ENCODE measurements around the gene SLC44A4. TPM values are rescaled to one million over a fixed set of nuclear protein-coding genes. Genes with fewer than 3 reads are reported as not detected.

Gene SLC44A4
- total and polyA plus RNA-seq, 9 of the 15 experiments (the other 6 are each of a cell fraction or from before 2014, with no cell fraction given), result 7.9 to 18.6 (median 11.2) TPM

DNA sequence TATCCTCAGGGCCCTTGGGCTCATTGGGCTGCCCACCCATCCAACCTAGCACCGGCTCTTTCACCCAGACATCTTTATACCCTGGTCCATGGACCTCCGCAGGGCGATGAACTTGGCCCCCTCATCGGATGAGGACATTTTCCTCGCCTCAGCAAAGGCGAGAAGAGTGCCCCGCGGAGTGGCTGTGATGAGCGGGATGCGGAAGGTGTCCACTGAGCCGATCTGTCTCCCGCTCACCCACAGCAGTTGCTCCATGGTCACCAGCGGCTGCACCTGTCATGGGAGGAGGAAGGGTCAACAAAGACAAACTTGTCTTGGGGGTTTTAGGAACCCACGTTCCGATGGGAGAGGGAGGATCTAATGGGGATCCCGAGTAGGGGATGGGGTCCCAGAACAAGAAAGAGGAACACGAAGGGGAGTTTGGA is 16.9 kb downstream of the SLC44A4 start (continued):
- TF ChIP-seq, protein P1, sequence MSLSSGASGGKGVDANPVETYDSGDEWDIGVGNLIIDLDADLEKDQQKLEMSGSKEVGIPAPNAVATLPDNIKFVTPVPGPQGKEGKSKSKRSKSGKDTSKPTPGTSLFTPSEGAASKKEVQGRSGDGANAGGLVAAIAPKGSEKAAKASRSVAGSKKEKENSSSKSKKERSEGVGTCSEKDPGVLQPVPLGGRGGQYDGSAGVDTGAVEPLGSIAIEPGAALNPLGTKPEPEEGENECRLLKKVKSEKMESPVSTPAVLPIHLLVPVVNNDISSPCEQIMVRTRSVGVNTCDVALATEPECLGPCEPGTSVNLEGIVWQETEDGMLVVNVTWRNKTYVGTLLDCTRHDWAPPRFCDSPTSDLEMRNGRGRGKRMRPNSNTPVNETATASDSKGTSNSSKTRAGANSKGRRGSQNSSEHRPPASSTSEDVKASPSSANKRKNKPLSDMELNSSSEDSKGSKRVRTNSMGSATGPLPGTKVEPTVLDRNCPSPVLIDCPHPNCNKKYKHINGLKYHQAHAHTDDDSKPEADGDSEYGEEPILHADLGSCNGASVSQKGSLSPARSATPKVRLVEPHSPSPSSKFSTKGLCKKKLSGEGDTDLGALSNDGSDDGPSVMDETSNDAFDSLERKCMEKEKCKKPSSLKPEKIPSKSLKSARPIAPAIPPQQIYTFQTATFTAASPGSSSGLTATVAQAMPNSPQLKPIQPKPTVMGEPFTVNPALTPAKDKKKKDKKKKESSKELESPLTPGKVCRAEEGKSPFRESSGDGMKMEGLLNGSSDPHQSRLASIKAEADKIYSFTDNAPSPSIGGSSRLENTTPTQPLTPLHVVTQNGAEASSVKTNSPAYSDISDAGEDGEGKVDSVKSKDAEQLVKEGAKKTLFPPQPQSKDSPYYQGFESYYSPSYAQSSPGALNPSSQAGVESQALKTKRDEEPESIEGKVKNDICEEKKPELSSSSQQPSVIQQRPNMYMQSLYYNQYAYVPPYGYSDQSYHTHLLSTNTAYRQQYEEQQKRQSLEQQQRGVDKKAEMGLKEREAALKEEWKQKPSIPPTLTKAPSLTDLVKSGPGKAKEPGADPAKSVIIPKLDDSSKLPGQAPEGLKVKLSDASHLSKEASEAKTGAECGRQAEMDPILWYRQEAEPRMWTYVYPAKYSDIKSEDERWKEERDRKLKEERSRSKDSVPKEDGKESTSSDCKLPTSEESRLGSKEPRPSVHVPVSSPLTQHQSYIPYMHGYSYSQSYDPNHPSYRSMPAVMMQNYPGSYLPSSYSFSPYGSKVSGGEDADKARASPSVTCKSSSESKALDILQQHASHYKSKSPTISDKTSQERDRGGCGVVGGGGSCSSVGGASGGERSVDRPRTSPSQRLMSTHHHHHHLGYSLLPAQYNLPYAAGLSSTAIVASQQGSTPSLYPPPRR (CRISPR knock-in tag; IDR thresholded peaks at IDR 0.05; ENCODE audit: borderline replicate concordance), result peak; percentile 8; the same call in 1 of the 2 replicates
- TF ChIP-seq, protein P2, sequence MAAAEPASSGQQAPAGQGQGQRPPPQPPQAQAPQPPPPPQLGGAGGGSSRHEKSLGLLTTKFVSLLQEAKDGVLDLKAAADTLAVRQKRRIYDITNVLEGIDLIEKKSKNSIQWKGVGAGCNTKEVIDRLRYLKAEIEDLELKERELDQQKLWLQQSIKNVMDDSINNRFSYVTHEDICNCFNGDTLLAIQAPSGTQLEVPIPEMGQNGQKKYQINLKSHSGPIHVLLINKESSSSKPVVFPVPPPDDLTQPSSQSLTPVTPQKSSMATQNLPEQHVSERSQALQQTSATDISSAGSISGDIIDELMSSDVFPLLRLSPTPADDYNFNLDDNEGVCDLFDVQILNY (CRISPR knock-in tag; IDR thresholded peaks at IDR 0.05), result peak; percentile 64; the same call in 1 of the 2 replicates
- TF ChIP-seq ZNF165 (CRISPR knock-in tag; IDR thresholded peaks at IDR 0.05; ENCODE audit: borderline replicate concordance) (peak; percentile 77; the same call in 1 of the 2 replicates), MTF1 (CRISPR knock-in tag; IDR thresholded peaks at IDR 0.05; ENCODE audit: borderline replicate concordance) (0 out of 2 replicates have a peak, but pooled peaks have one; percentile 27), HOXB6 (CRISPR knock-in tag; IDR thresholded peaks at IDR 0.05; ENCODE audit: borderline replicate concordance) (no peak), THRA (IDR thresholded peaks at IDR 0.05) (no peak), ZKSCAN1 (IDR thresholded peaks at IDR 0.05; ENCODE audit: low read depth, low read length) (no peak), KAT7 (CRISPR knock-in tag; IDR thresholded peaks at IDR 0.05; ENCODE audit: borderline replicate concordance) (0 out of 2 replicates have a peak, but pooled peaks have one; percentile 8), ZKSCAN8 (CRISPR knock-in tag; IDR thresholded peaks at IDR 0.05) (no peak), RAD21 (CRISPR knock-in tag; conservative IDR thresholded peaks at IDR 0.05 in 1 of 2, IDR thresholded peaks at IDR 0.05 in 1 of 2) (0 out of 4 replicates have a peak, but pooled peaks of 1 of the 2 experiments have one; percentile 3), THRB (CRISPR knock-in tag; conservative IDR thresholded peaks at IDR 0.05) (peak; percentile 67; the same call in 1 of the 2 replicates), OTX1 (CRISPR knock-in tag; IDR thresholded peaks at IDR 0.05) (peak; percentile 30; the same call in 1 of the 2 replicates), ZSCAN32 (CRISPR knock-in tag; IDR thresholded peaks at IDR 0.05) (0 out of 2 replicates have a peak, but pooled peaks have one; percentile 46), TOE1 (IDR thresholded peaks at IDR 0.05; ENCODE audit: borderline replicate concordance) (no peak), TOE1 (CRISPR knock-in tag; IDR thresholded peaks at IDR 0.05; ENCODE audit: borderline replicate concordance, low read depth) (0 out of 2 replicates have a peak, but pooled peaks have one; percentile 19), NONO (IDR thresholded peaks at IDR 0.05; ENCODE audit: low read depth in 2 of 2, low read length in 1 of 2) (no peak), NFIC (IDR thresholded peaks at IDR 0.05) (no peak)
- TF ChIP-seq, protein P3, sequence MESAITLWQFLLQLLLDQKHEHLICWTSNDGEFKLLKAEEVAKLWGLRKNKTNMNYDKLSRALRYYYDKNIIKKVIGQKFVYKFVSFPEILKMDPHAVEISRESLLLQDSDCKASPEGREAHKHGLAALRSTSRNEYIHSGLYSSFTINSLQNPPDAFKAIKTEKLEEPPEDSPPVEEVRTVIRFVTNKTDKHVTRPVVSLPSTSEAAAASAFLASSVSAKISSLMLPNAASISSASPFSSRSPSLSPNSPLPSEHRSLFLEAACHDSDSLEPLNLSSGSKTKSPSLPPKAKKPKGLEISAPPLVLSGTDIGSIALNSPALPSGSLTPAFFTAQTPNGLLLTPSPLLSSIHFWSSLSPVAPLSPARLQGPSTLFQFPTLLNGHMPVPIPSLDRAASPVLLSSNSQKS (CRISPR knock-in tag; IDR thresholded peaks at IDR 0.05), result no peak
